Cardiac fibroblast (primary cell): Measurements from ENCODE around the gene GRID2.

Source experiments
- DNase-seq, 2 donors: peaks; one replicate each; pipeline versions ENCODE4 v3.0.0 to v3.0.0-alpha.2; 2010; ENCODE audit warnings: low read depth in 2 of 2
- H3K4me3 ChIP-seq, 2 donors: replicated peaks in 1 of 2; 1 replicate in 1 of 2; 2 replicates in 1 of 2; pipeline ENCODE4 v1.5.1; 2011; ENCODE audit warnings: low read depth in 2 of 2, low read length in 2 of 2, mild to moderate bottlenecking in 2 of 2, moderate library complexity in 1 of 2
- CTCF ChIP-seq: IDR thresholded peaks from one replicate; pipeline ENCODE4 v1.5.1; 2011; ENCODE audit warnings: low read depth, mild to moderate bottlenecking, low read length, inconsistent platforms

GRID2 gene

GRCh38 chr4:93746031-93746430, 1442.3 kb downstream of the GRID2 start:
- no peak overlapping the region for H3K4me3 ChIP-seq
- TF ChIP-seq CTCF = no peak
- DNase-seq = no peak

- no peak for TF ChIP-seq CTCF
- DNase-seq = no peak
- no peak overlapping the region for H3K4me3 ChIP-seq
Observed at GRCh38 chr4:93747220-93747619, 1443.5 kb downstream of the GRID2 start.

GRCh38 chr4:93748373-93749291, 1444.9 kb downstream of the GRID2 start:
- no peak for DNase-seq
- no peak overlapping the region for H3K4me3 ChIP-seq
- TF ChIP-seq CTCF = no peak

- no peak for TF ChIP-seq CTCF
- no peak for DNase-seq
- no peak overlapping the region for H3K4me3 ChIP-seq
Observed at GRCh38 chr4:93749292-93749761, 1445.6 kb downstream of the GRID2 start.

GRCh38 chr4:93751411-93751810, 1447.6 kb downstream of the GRID2 start:
- DNase-seq = no peak
- H3K4me3 ChIP-seq = no peak overlapping the region
- no peak for TF ChIP-seq CTCF

- no peak overlapping the region for H3K4me3 ChIP-seq
- TF ChIP-seq CTCF = no peak
- DNase-seq = no peak
Observed at GRCh38 chr4:93756101-93756500, 1452.3 kb downstream of the GRID2 start.
